HL-60 (cell line): Measurements from ENCODE around the gene BMPER.

Source experiments
- POLR2AphosphoS5 ChIP-seq: IDR thresholded peaks from 2 replicates; pipeline ENCODE4 v1.6.1; 2012; ENCODE audit warnings: low read depth
- TF ChIP-seq, protein P1 (sequence below): IDR thresholded peaks from one replicate; pipeline ENCODE4 v1.5.1; 2011; ENCODE audit warnings: low read length, control low read depth, inconsistent platforms; ENCODE audit not compliant: insufficient read depth
- TF ChIP-seq, protein P2 (sequence below): IDR thresholded peaks from 2 replicates; pipeline ENCODE4 v1.6.1; 2012; ENCODE audit warnings: low read depth; ENCODE audit not compliant: insufficient replicate concordance

DNA sequence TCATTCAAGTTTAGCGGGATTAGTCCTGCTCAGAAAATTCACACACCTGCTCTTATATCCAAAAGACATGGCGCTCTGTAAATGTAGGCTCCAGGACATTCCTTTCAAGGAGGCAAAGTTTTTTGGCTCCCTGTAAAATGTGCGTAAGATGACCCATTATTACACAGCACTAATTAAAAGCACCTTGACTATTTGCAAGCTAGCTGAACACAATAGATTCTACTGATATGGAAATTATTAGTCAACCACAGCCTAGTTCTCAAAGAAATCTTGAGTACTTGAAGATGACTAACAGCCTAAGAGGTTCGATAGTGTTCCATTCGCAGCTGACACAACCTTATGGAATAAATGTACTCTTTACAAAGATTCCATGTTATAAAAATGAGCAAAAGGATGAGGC, 175.2 kb downstream of the BMPER start:
- TF ChIP-seq, protein P1, sequence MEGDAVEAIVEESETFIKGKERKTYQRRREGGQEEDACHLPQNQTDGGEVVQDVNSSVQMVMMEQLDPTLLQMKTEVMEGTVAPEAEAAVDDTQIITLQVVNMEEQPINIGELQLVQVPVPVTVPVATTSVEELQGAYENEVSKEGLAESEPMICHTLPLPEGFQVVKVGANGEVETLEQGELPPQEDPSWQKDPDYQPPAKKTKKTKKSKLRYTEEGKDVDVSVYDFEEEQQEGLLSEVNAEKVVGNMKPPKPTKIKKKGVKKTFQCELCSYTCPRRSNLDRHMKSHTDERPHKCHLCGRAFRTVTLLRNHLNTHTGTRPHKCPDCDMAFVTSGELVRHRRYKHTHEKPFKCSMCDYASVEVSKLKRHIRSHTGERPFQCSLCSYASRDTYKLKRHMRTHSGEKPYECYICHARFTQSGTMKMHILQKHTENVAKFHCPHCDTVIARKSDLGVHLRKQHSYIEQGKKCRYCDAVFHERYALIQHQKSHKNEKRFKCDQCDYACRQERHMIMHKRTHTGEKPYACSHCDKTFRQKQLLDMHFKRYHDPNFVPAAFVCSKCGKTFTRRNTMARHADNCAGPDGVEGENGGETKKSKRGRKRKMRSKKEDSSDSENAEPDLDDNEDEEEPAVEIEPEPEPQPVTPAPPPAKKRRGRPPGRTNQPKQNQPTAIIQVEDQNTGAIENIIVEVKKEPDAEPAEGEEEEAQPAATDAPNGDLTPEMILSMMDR, result no peak
- TF ChIP-seq, protein P2, sequence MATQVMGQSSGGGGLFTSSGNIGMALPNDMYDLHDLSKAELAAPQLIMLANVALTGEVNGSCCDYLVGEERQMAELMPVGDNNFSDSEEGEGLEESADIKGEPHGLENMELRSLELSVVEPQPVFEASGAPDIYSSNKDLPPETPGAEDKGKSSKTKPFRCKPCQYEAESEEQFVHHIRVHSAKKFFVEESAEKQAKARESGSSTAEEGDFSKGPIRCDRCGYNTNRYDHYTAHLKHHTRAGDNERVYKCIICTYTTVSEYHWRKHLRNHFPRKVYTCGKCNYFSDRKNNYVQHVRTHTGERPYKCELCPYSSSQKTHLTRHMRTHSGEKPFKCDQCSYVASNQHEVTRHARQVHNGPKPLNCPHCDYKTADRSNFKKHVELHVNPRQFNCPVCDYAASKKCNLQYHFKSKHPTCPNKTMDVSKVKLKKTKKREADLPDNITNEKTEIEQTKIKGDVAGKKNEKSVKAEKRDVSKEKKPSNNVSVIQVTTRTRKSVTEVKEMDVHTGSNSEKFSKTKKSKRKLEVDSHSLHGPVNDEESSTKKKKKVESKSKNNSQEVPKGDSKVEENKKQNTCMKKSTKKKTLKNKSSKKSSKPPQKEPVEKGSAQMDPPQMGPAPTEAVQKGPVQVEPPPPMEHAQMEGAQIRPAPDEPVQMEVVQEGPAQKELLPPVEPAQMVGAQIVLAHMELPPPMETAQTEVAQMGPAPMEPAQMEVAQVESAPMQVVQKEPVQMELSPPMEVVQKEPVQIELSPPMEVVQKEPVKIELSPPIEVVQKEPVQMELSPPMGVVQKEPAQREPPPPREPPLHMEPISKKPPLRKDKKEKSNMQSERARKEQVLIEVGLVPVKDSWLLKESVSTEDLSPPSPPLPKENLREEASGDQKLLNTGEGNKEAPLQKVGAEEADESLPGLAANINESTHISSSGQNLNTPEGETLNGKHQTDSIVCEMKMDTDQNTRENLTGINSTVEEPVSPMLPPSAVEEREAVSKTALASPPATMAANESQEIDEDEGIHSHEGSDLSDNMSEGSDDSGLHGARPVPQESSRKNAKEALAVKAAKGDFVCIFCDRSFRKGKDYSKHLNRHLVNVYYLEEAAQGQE, result no peak
- TF ChIP-seq POLR2AphosphoS5, result no peak
